RKO (cell line): ENCODE measurements around the gene MINDY3.

Source experiments
- DNase-seq: peaks from one replicate; pipeline ENCODE4 v3.0.0-alpha.2; 2016; ENCODE audit warnings: low spot score

Gene MINDY3

DNA sequence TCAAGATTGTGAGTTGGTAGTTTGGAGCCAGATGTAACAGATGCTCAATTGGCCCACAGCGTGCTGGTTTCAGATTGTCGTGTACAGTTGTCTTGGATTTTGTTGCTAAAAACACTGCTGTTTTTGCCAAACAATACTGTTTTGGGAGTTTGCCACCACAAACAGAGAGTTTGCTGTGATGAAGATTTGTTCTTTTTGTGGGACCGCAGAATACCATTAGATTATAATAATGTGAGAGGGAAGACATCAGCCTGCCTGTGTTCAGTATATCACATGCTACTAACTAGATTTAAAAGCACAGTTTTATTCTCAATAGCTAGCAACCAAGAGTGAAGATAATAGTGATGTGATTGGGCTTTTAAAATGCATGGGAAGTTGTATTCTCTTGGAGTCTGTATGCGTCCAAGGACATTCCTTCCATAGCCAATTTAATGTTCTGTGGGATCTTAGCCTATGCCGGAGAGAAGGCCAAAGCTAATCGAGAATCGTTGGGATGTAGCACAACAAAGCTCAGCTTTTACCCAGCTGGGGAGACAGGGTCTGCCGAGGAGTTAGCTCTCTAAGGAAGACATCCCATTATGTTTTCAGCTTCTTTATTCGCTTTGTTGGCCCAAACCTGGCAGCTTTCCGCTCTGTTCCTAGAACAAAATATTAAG, 121.9 kb downstream of the MINDY3 start:
- no peak for DNase-seq

- DNase-seq: no peak
Observed at GRCh38 chr10:15737656-15738055, 122.7 kb downstream of the MINDY3 start.

DNA sequence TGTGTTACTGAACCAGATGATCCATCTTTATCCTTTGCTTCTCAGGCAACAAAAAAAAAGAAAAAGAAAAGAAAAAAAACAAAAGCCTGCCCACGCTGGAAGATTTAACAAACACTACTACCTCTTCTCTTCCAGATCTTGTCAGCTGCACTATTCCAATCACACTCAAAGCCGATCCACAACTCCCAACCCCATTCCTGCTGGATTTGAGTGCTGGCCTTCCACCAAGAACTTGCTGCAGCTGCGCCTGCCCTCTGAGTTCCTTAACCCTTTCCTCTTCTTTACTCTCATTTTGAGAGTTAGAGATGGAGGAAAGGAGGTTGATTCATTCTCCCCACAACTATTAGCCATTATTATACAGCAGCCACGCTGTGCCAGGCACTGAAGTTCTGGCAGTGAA, 124.5 kb downstream of the MINDY3 start:
- DNase-seq: no peak

- no peak for DNase-seq
Observed at GRCh38 chr10:15730341-15730740, 130.0 kb downstream of the MINDY3 start.

GRCh38 chr10:15729890-15730289, 130.4 kb downstream of the MINDY3 start:
- no peak for DNase-seq
